ENCODE results near the gene NUP188.
"Not testable (repeated sequence)": the region's sequence is repeated elsewhere in the genome, so short reads cannot be mapped to it uniquely, and the experiment has no call there.

Gene NUP188

DNA sequence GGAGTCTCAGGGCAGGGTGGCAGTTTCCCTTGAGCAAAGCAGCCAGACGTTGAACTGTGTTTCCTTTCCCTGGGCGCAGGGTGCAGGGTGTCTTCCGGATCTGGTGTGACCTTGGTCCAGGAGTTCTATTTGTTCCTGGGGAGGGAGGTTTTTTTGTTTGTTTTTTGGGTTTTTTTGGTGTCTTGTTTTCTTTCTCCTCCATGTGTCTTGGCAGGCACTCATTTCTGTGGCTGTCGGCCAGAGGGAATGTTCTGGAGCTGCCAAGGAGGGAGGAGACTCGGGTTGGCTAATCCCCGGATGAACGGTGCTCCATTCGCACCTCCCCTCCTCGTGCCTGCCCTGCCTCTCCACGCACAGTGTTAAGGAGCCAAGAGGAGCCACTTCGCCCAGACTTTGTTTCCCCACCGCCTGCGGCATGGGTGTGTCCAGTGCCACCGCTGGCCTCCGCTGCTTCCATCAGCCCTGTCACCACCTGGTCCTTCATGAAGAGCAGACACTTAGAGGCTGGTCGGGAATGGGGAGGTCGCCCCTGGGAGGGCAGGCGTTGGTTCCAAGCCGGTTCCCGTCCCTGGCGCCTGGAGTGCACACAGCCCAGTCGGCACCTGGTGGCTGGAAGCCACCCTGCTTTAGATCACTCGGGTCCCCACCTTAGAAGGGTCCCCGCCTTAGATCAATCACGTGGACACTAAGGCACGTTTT lies 30.2 kb upstream of the NUP188 start:
- no peak for DNase-seq

DNA sequence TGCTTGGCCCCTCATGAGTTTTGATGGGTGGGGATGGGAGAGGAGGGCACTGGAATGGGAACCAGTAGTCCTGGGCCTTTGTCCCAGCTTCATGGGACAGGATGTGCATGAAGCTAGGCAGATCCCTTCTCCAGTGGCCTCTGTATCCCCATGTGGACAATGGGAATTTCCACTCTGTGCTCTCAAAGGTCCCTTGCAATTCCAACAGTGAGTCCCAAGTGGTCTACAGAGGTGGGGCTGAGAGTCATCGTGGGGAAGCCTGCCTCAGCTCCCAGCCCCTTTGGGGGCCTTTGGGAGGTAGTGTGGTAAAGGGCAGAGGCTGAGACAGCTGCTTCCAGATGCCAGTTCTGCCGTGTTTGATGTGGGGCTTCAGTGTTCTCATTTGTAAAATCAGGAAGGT lies 28.6 kb upstream of the NUP188 start:
- no peak for DNase-seq

DNA sequence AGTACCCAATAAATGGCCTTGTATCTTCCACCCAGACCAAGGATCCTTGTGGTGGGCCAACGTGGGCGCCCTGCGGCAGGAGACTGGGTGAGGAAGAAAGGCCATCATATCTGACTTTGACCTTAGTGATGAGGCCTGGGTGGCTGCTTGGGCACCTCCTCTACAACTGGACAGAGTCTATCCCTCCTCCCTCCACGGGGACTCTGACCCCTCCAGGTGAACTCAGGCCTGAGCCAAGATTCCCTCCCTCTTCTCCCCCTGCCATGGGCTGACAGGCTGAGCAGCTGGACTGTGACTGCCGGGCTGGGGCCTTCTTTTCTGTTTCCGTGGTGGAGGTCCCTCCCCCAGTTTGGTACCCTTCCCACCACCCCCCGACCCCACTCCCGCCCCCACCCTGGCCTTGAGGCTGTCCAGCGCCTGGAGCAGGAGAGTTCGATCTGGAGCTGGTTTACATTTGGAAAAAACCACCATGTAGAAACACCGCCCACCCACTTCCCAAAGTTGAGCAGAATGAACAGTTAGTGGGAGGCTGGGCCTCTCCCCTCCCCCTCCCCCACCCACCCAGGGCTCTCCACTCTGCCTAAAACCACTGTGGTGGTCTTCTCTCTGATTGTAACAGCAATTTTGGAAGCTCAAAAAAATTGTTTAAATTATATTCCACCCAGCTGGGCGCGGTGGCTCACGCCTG lies 28.0 kb upstream of the NUP188 start:
- DNase-seq, result no peak

DNA sequence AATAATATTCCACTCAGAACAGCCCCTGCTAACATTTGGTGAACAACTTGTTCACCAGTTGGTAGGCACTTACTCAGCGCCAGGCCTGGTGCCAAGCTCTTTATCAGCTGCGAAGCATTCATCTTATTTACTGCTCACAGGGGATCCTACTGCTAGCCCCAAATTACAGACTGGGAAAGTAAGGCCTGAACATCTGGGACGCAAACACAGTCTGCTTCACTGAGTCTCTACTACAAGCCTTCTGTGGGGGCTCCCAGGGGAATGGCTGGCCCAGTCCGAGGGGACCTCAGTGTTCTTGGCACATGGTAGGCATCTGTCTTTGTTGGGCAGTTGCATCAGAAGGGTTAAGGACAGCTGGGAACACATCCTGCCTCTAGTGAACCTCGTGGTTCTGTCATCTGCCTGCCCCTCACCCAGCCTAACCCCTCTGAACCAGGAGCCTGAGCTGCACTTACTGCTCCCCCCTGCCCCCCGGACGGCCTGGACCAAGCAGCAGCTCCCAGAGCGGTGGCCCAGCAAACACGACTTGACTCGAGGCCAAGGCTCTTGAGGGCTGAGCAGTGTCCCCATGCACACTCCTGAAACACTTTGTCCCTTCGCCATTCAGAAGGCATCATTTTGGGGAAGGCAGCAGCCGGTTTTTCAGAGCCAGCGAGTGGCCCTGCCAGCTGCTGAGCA lies 27.0 kb upstream of the NUP188 start, which contains the start of gene PHYHD1:
TSS of gene PHYHD1 (plus strand) at position 602 of the 678 bp plus-strand sequence. CDS start 1,342 bp downstream, outside the sequence.
- peak in 1 of 2 experiments; percentile 11 for DNase-seq

DNA sequence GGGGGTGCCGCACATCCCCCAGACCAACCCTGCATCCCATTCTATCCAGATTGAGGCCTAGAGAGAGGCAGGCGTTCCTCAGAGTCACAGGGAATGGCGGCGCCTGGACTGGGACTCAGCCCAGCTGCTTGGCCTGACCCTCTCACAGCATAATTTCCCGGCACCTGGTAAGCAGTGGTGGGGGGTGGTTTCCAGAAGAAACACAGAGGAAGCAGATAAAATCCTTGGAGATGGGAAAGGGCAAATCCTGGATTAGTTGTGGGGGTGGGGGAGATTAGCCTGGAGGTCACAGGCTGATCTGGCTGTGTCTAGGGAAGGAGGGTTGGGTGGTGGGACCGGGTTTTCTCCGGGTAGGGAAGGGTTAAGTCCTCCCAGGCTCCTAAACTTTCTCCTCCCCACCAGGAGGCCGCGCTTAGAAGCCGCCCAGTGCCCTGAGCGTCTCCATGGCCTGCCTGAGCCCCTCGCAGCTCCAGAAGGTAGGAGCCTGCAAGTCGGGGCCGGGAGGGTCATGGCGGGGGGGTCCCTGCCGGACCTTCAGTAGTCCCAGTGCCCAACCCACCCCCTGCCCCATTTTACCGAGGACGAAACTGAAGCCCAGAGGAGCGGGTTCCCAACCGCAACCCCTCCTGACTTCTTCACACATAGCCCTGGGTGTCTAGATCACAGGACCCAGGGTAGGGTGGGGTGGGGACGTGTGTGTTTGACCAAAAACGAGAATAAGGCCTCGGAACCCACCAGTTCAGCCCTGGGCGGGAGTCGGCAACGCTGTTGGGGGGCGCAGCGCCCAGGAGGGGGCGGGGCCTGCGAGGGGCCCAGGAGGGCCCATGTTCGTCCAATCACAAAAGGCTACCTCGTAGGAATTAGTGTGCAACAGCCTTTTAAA lies 25.4 kb upstream of the NUP188 start:
- DNase-seq, result no peak

DNA sequence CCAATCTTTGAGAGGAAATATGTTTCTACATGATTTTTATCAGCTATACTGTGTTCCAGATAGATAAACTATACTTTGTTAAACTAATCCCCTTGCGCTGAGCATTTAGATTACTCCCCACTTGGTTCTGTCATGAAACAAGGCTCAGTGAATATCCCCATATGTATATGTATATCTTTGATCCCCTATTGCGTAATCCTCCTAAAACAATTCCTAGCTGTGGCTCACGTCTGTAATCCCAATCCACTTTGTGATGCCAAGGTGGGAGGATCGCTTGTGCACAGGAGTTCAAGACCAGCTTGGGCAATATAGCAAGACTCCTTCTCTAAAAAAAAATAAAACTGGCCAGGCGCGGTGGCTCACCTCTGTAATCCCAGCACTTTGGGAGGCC lies 24.0 kb upstream of the NUP188 start:
- no peak for DNase-seq

DNA sequence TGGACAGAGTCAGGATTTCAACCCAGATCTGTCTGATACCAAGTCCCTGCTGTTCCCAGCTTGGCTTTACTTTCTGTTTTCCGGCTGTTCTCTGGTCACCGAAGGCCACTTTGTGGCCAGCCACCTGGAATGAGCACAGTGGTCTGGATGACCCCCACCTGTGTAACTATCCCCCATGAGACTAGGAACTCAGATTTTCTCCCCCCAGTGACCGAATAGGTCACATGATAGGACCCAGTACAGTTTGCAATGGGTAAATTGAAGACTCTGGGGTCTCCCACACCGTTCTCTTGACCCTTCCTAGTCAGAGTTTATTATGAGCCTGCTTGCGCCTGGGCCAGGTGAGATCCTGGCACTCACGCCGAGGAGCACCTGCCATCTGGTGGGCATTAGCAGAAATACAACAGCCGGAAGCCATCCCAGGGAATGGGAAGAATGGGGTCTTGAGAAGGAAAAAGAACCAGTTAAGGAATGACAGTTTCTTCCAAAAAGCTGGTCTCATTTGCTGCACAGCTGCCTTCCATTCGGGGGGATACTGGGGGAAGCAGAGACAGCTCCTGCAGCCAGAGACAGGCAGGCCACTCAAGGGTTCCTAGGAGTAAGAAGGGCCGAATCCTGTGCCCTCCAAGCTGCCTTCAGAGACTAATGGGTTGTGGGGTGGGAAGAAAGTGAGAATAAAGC lies 19.6 kb upstream of the NUP188 start:
- DNase-seq, result peak; percentile 40 to 51

DNA sequence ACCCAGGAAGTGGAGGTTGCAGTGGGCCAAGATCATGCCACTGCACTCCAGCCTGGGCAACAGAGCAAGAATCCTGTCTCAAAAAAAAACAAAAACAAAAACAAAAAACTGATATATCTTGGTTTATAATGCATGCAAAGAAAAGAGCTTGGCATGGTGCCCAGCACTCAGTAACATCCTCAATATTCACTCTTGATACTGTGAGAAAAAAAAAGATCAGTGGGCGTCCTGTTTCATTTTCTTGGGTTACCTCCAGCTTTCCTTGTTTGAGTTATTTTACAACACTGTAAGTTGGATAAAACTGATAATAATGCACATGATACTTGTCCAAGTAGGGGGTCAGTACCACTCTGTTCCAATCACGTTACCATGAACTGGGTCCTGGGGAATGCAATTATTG lies 18.9 kb upstream of the NUP188 start:
- no peak for DNase-seq

DNA sequence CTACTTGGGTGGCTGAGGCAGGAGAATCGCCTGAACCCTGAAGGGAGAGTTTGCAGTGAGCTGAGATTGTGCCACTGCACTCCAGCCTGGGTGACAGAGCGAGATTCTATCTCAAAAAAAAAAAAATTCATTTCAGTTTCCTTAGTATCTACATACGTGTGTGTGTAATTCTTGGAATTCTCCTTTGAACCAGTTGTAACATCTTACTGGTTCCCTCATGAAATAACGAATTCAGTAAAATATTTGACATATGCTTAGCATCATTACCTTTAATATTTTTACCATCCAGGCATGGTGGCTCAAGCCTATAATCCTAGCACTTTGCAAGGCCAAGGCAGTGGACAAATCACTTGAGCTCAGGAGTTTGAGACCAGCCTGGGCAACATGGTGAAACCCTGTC lies 17.9 kb upstream of the NUP188 start:
- no peak for DNase-seq

DNA sequence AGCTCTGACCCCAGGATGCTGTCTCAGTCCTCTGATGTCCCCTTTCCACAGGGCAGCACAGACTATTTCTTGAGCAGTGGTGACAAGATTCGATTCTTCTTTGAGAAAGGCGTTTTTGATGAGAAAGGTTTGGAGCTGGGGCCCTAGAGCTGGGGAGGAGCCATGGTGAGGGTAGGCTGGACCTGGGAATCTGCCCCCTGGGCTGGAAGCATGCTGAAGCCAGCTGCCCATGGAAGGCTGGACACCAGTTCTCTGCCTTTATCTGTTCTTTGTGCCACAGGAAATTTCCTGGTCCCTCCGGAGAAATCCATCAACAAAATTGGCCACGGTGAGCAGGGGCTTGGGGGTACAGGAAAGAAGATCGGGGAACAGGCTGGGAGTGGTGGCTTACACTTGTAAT lies 13.8 kb upstream of the NUP188 start:
- no peak for DNase-seq

DNA sequence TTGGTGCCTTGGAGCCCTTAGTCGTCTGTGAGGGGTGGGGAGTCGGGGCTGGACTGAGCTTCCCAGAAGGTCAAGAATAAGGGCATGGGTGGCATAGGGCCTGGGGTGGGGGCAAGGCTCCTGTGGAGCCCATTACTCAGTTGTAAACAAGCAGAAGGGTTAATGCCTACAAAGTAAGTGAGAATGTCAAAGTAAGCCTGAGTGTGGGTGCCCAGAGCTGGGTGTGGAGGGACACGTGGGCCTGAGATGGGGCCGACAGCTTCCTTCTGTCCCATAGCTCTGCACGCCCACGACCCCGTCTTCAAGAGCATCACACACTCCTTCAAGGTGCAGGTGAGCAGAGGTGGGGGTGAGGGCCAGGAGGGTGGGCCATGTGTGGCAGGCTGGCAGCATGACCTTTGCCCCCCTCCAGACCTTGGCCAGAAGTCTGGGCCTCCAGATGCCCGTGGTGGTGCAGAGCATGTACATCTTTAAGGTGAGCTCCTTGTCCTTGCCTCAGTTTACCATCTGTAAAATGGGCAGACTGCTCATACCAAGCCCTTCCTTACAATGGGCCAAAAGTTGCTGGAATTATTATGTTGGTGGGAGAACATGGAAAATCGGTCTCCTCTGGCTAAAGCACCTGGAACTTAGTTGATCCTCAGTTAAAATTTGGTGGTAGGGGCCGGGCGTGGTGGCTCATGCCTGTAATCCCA lies 11.2 kb upstream of the NUP188 start:
- no peak for DNase-seq

DNA sequence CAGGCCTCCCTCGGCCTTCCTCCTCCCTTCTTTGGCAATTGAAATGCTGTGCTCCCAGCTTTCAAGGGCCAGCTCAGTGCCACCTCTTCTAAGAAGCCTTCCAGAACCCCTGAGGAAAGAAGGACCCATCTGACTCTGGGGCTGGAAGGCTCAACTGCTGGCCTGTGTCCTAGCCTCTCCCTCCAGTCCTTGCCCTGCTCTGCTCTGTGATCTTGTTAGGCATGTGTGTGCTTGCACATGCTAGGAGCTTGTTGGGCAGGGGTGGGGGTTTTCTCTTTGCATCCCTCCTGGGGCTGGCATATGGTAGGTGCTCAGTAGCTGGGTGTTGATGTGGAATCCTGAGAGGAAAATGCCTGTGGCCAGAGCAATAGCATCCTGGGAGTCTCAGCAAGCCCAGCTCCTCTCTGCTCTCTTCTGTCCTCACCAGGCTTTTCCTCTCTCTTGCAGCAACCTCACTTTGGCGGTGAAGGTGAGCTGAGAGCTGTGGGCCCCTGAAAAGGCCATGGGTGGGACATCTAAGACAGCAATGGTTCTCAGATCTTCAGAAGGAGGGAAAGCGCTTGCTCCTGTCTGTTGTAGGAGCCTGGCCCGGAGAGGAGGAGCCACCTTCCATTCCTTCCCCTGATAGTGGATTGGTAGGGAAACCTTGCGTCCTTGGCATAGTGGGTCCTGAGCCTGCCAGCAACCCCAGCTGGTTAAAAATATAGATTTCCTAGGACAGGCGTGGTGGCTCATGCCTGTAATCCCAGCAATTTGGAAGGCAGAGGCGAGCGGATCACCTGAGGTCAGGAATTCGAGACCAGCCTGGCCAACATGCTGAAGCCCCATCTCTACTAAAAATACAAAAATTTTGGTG lies 10.0 kb upstream of the NUP188 start:
- no peak for DNase-seq

DNA sequence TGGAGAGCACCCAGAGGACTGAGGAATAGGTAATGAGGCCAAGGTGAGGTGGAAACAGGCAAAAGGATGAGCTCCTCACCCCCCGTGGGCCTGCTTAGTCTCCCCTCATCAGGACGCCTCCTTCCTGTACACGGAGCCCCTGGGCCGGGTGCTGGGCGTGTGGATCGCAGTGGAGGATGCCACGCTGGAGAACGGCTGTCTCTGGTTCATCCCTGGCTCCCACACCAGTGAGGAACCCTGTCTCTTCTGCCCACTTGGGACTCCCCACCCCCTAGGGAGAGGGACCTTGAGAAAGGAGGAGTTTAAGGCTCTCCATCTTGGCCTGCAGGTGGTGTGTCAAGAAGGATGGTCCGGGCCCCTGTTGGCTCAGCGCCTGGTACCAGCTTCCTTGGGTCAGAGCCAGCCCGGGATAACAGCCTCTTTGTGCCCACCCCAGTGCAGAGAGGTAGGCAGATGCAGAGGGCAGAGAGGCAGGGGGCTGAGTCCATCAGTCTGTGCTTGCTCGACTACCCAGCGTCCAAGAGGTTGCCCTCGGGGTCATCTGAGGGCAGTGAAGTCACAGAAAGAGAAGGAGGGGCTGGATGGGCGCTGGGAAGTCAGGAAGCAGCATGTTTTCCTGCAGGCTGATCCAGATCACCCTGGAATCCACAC lies 7.1 kb upstream of the NUP188 start:
- no peak for DNase-seq

DNA sequence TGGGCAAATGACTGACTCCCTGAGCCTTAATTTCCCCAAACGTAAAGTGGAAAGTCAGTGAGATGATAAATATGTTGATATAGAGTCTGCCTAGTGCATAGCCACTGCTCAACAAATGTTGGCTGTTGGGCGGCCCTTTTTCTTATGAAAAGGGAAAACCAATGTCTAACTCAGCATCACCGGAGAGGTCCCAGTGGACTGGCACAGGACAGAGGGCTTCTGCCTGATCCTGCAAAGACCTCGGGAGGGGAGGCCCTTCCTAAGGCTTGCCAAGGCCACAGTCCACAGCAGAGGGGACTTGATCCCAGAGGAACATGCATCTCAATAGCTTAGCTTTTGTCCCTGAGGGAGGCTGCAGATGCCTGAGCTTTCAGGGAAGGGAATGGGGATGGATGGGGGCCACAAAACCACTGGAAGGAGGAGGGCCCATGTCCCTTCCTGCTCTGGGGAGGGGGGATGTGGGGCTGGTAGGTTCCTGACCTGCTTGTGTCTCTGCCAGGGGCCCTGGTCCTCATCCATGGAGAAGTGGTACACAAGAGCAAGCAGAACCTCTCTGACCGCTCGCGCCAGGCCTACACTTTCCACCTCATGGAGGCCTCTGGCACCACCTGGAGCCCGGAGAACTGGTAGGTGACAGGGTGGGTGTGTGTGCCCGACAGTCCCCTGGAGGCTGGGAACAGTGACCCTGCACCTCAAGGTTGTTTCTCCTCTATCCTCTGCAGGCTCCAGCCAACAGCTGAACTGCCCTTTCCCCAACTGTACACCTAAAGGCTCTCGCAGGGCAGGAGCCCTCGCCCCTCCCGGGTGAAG lies 6.3 kb upstream of the NUP188 start:
- no peak for DNase-seq

DNA sequence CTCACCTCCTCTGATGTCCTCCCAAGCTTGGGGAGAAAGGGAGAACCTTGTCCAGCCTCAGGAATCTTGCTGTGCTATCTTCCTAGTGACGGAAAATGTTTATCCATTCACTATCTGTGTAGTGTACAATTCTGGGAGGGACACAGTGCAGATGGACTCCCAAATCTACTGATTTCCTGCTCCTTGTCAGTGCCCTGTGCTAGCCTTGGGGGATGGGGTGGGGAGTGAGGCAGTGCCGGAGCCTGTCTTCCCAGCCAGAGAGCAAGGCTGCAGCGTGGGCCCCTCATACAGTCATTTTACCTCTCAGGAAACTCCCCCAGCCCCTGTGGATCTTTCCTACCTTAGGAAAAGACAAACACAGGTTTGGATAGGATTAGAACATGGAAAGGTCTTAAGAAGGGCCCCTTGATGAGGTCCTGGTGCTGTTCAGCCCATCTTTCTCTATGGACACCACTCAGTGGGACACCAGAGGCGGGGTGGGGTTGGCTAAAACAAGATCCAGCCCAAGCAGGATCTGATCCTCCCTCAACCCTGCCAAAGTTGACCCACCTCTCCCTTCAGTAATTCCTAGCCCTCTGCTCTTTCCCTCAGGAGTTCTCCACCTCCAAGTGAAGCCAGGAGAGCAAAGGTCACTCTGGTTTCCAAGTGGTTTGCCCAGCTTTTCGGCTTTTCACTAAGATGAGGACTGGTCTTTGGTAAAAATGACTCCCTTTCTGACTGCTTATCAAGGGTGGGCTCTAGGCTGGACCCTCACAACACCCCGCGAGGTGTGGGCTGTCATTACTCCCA lies 3.5 kb upstream of the NUP188 start:
- DNase-seq, result no peak

DNA sequence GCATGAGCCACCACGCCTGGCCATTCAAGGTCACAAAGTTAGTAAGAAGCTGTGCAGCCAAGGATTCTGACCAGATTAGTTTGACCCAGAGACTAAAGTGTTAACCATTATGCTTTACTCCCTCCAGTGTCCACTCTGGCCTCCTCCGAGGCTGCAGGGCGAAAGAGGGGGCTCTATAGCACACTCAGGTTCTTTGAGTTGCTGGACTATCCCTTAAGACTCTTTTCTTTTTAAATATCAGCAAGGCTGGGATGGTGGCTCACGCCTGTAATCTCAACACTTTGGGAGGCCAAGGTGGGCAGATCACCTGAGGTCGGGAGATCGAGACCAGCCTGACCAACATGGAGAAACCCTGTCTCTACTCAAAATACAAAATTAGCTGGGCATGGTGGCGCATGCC lies 2.5 kb upstream of the NUP188 start:
- not testable (repeated sequence) for DNase-seq

DNA sequence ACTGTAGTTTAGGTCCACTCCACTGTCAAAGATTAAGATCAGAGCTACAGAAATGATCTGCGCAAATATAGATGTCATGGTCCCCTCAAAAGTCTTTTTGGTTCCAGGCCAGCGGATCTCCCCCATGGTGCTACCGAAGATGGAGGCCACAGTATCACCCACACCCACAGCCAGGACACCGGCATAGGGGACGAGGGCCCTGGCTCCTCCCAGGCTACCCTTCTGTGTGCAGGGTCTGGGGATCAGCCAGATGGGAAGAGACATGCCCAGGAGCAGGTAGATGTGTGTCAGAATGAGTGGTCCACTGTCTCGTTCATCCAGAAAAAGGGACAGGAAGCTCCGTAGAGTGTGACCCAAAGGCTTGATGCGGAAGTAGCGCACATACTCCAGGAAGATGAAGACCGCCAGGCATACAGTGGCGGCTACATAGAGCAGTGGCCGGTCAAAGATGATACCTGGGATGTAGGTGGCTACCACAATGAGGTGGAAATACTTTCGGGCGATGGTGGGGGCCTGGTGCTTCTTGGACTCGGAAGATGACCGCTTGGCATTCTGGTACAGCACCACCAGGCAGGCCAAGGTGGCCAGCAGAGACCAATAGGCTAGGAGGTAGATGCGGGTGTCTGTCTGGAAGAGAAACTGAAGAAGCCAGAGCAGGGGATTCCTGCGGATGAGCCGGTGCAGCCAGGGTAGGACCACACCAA lies 1.5 kb upstream of the NUP188 start:
- no peak for DNase-seq
